Measurements from ENCODE around the gene DDX17. TPM values are rescaled to one million over a fixed set of nuclear protein-coding genes. Genes with fewer than 3 reads are reported as not detected.

The DDX17 gene
- total and polyA plus RNA-seq, 8 donors: 384 to 895 (median 803) TPM

GRCh38 chr22:38467438-38467903 lies 38.6 kb downstream of the DDX17 start:
- peaks cover 0 to 66% of the 10 kb centered on the region in 2 donors for H3K27me3 ChIP-seq
- no peaks in the 10 kb centered on the region for H3K9me3 ChIP-seq
- ATAC-seq (peak; percentile 9), DNase-seq (peak in 1 of 4 donors; percentile 54)
- intact Hi-C loops (cut with DNase I): no loop called here
- TF ChIP-seq, protein P1, sequence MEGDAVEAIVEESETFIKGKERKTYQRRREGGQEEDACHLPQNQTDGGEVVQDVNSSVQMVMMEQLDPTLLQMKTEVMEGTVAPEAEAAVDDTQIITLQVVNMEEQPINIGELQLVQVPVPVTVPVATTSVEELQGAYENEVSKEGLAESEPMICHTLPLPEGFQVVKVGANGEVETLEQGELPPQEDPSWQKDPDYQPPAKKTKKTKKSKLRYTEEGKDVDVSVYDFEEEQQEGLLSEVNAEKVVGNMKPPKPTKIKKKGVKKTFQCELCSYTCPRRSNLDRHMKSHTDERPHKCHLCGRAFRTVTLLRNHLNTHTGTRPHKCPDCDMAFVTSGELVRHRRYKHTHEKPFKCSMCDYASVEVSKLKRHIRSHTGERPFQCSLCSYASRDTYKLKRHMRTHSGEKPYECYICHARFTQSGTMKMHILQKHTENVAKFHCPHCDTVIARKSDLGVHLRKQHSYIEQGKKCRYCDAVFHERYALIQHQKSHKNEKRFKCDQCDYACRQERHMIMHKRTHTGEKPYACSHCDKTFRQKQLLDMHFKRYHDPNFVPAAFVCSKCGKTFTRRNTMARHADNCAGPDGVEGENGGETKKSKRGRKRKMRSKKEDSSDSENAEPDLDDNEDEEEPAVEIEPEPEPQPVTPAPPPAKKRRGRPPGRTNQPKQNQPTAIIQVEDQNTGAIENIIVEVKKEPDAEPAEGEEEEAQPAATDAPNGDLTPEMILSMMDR (IDR thresholded peaks at IDR 0.05): no peak
- H3K27ac ChIP-seq: peak overlapping the region; percentile 28 to 39
- peak overlapping the region; percentile 50 to 67 for H3K4me3 ChIP-seq
- H3K36me3 ChIP-seq: no peaks in the 10 kb centered on the region
- H3K4me1 ChIP-seq: peaks cover 7 to 27% of the 10 kb centered on the region in 2 donors

- peaks cover 8 to 82% of the 10 kb centered on the region in 2 donors for H3K27me3 ChIP-seq
- TF ChIP-seq, protein P1 (IDR thresholded peaks at IDR 0.05): no peak
- H3K36me3 ChIP-seq: no peaks in the 10 kb centered on the region
- H3K27ac ChIP-seq: no peak overlapping the region
- ATAC-seq: no peak
- H3K4me1 ChIP-seq: peaks cover 13 to 36% of the 10 kb centered on the region in 2 donors
- DNase-seq: peak in 1 of 4 donors; percentile 65
- intact Hi-C loops (cut with DNase I): no loop called here
- no peaks in the 10 kb centered on the region for H3K9me3 ChIP-seq
- H3K4me3 ChIP-seq: no peak overlapping the region
Measured at GRCh38 chr22:38465673-38466490, 40.2 kb downstream of the DDX17 start.

DNA sequence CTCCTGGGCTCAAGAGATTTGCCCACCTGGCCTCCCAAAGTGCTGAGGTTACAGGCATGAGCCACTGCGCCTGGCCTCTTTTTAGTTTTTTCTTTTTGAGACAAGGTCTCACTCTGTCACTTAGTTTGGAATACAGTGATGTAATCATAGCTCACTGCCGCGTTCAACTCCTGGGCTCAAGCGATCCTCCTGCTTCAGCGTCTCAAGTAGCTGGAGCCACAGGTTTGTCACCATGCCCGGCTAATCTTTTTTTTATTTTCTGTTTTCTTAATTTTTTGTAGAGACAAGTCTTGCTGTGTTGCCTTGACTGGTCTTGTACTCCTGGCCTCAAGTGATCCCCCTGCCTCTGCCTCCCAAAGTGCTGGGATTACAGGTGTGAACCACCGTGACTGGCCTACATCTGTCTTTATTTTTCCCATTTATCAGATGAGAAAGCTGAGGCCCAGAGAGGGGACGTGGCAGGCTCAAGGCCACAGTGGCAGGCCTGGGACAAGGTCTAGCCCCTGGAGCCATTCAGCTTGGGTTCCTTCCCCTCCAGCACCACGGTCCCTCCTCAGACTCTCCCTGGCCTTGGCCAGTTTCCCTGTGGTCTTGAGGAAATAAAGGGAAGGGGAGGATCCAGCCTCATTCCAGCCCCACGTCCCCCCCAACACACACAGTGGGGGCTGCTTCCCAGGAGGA lies 41.0 kb downstream of the DDX17 start:
- no peaks in the 10 kb centered on the region for H3K36me3 ChIP-seq
- ATAC-seq (no peak), DNase-seq (peak in 2 of 4 donors; percentile 19 to 53)
- TF ChIP-seq, protein P1 (IDR thresholded peaks at IDR 0.05): no peak
- H3K9me3 ChIP-seq: no peaks in the 10 kb centered on the region
- intact Hi-C loops (cut with DNase I): no loop called here
- no peak overlapping the region for H3K27ac ChIP-seq
- H3K27me3 ChIP-seq: peaks cover 8 to 90% of the 10 kb centered on the region in 2 donors
- H3K4me1 ChIP-seq: peaks cover 13 to 36% of the 10 kb centered on the region in 2 donors
- H3K4me3 ChIP-seq: no peak overlapping the region

- TF ChIP-seq, protein P1 (IDR thresholded peaks at IDR 0.05): no peak
- Histone ChIP-seq H3K36me3 (no peaks in the 10 kb centered on the region), H3K4me3 (no peak overlapping the region), H3K27me3 (peaks cover 15 to 99% of the 10 kb centered on the region in 2 donors), H3K4me1 (peaks cover 10 to 27% of the 10 kb centered on the region in 2 donors), H3K9me3 (no peaks in the 10 kb centered on the region), H3K27ac (no peak overlapping the region)
- intact Hi-C loops (cut with DNase I): no loop called here
- DNase-seq (peak in 2 of 4 donors; percentile 50 to 74), ATAC-seq (no peak)
Measured at GRCh38 chr22:38462960-38463784, 42.9 kb downstream of the DDX17 start.

Measured in left lung (tissue), 10 donors.